ENCODE measurements around the gene VPREB3. TPM values are rescaled to one million over a fixed set of nuclear protein-coding genes. Genes with fewer than 3 reads are reported as not detected.

The VPREB3 gene
- total and polyA plus RNA-seq, 4 donors, result 0.69 to 3.2 (median 1.8) TPM; not detected in 1

GRCh38 chr22:23791738-23792645 is 37.8 kb upstream of the VPREB3 start:
- TF ChIP-seq NR2F2 (IDR thresholded peaks at IDR 0.05) (no peak), MAX (IDR thresholded peaks at IDR 0.05) (no peak), JUND (IDR thresholded peaks at IDR 0.05) (no peak), HNF4A (conservative IDR thresholded peaks at IDR 0.05) (no peak), ZBTB33 (IDR thresholded peaks at IDR 0.05) (no peak), FOXA2 (IDR thresholded peaks at IDR 0.05) (no peak), HNF4G (IDR thresholded peaks at IDR 0.05) (no peak), YY1 (IDR thresholded peaks at IDR 0.05) (no peak), SP1 (IDR thresholded peaks at IDR 0.05) (no peak), ATF3 (IDR thresholded peaks at IDR 0.05) (no peak)
- Histone ChIP-seq H3K36me3 (ENCODE audit: control insufficient read depth in 4 of 4, insufficient read depth in 3 of 4, low read depth in 1 of 4, low read length in 3 of 4) (peaks cover 7 to 36% (median 18%) of the 10 kb centered on the region in 4 donors), H3K9ac (ENCODE audit: low read depth in 1 of 2, low read length in 2 of 2) (no peak overlapping the region), H3K27ac (ENCODE audit: low read depth in 1 of 2, low read length in 2 of 2) (no peak overlapping the region), H3K9me3 (ENCODE audit: control insufficient read depth in 4 of 4, low read length in 3 of 4) (no peaks in the 10 kb centered on the region), H3K4me1 (ENCODE audit: control insufficient read depth in 4 of 4, insufficient read depth in 4 of 4, low read length in 3 of 4) (peaks cover 0 to 16% (median 8%) of the 10 kb centered on the region in 4 donors), H3K4me3 (ENCODE audit: low read depth in 1 of 3, low read length in 3 of 3) (no peak overlapping the region), H3K27me3 (ENCODE audit: control insufficient read depth in 4 of 4, insufficient read depth in 4 of 4, low read length in 3 of 4) (no peaks in the 10 kb centered on the region)
- WGBS, result 92% methylated on average over 25 of the region's 25 CpGs
- DNase-seq (ENCODE audit: low spot score), result no peak

GRCh38 chr22:23790819-23791737 is 36.9 kb upstream of the VPREB3 start:
- H3K9me3 ChIP-seq (ENCODE audit: control insufficient read depth in 4 of 4, low read length in 3 of 4), result no peaks in the 10 kb centered on the region
- H3K36me3 ChIP-seq (ENCODE audit: control insufficient read depth in 4 of 4, insufficient read depth in 3 of 4, low read depth in 1 of 4, low read length in 3 of 4), result peaks cover 6 to 28% (median 11%) of the 10 kb centered on the region in 4 donors
- whole genome bisulfite sequencing, result 78% methylated on average over 11 of the region's 11 CpGs
- no peak overlapping the region for H3K27ac ChIP-seq (ENCODE audit: low read depth in 1 of 2, low read length in 2 of 2)
- H3K4me3 ChIP-seq (ENCODE audit: low read depth in 1 of 3, low read length in 3 of 3), result no peak overlapping the region
- no peak overlapping the region for H3K9ac ChIP-seq (ENCODE audit: low read depth in 1 of 2, low read length in 2 of 2)
- no peak for DNase-seq (ENCODE audit: low spot score)
- TF ChIP-seq YY1 (IDR thresholded peaks at IDR 0.05) (no peak), CTCF (IDR thresholded peaks at IDR 0.05; ENCODE audit: low read depth, low read length, missing input control) (no peak), TAF1 (conservative IDR thresholded peaks at IDR 0.05) (no peak), HNF4A (conservative IDR thresholded peaks at IDR 0.05) (no peak), SP1 (IDR thresholded peaks at IDR 0.05) (no peak), JUND (IDR thresholded peaks at IDR 0.05) (no peak), HNF4G (IDR thresholded peaks at IDR 0.05) (no peak), ATF3 (IDR thresholded peaks at IDR 0.05) (no peak), MAX (IDR thresholded peaks at IDR 0.05) (no peak), ZBTB33 (IDR thresholded peaks at IDR 0.05) (no peak), EGR1 (IDR thresholded peaks at IDR 0.05; ENCODE audit: low read depth in 2 of 2) (no peak), FOXA1 (IDR thresholded peaks at IDR 0.05) (no peak), RXRA (IDR thresholded peaks at IDR 0.05) (no peak), FOXA2 (IDR thresholded peaks at IDR 0.05) (no peak), NR2F2 (IDR thresholded peaks at IDR 0.05) (no peak), GABPA (IDR thresholded peaks at IDR 0.05 in 1 of 2, conservative IDR thresholded peaks at IDR 0.05 in 1 of 2) (no peak), REST (IDR thresholded peaks at IDR 0.05) (no peak)
- no peaks in the 10 kb centered on the region for H3K27me3 ChIP-seq (ENCODE audit: control insufficient read depth in 4 of 4, insufficient read depth in 4 of 4, low read length in 3 of 4)
- H3K4me1 ChIP-seq (ENCODE audit: control insufficient read depth in 4 of 4, insufficient read depth in 4 of 4, low read length in 3 of 4), result peaks cover 2 to 22% (median 14%) of the 10 kb centered on the region in 4 donors
